Neural crest cell (in vitro differentiated cells): Measurements from ENCODE around the gene CDKAL1. TPM values are rescaled to one million over a fixed set of nuclear protein-coding genes. Genes with fewer than 3 reads are reported as not detected.
"Not testable (repeated sequence)": the region's sequence is repeated elsewhere in the genome, so short reads cannot be mapped to it uniquely, and the experiment has no call there.

Experiments used
- DNase-seq: peaks from one replicate; pipeline ENCODE4 v3.0.0; 2021; ENCODE audit warnings: low read depth, mixed read lengths, low spot score
- H3K27ac Mint-ChIP-seq: one replicate; pipeline ENCODE4 v1.8.0; 2021; ENCODE audit warnings: mild to moderate bottlenecking, mixed read lengths; ENCODE audit not compliant: unreplicated experiment
- H3K27me3 Mint-ChIP-seq: 2 replicates; pipeline ENCODE4 v1.8.0; 2021; ENCODE audit warnings: low read depth, mild to moderate bottlenecking, mixed read lengths
- H3K36me3 Mint-ChIP-seq: 2 replicates; pipeline ENCODE4 v1.8.0; 2021; ENCODE audit warnings: low read depth, mild to moderate bottlenecking, mixed read lengths
- H3K4me1 Mint-ChIP-seq: 2 replicates; pipeline ENCODE4 v1.8.0; 2021; ENCODE audit warnings: mixed read lengths
- H3K4me3 Mint-ChIP-seq: one replicate; pipeline ENCODE4 v1.8.0; 2021; ENCODE audit warnings: mild to moderate bottlenecking, mixed read lengths
- H3K9me3 Mint-ChIP-seq: 2 replicates; pipeline ENCODE4 v1.8.0; 2021; ENCODE audit warnings: mixed read lengths
- total RNA-seq: library from RNA; stranded (reverse); gene quantifications from 2 replicates; pipeline ENCODE4 v1.2.1, GENCODE V29; 2021
- TF ChIP-seq, protein P1 (sequence below): fragments of 200-600 bp; sonication (generic); conservative IDR thresholded peaks from 2 replicates; pipeline ENCODE4 v1.5.0; 2021; ENCODE audit warnings: antibody characterized with exemption, mild to moderate bottlenecking

The CDKAL1 gene
- total RNA-seq, 1 donor from 2014 or later: 25.4 TPM

DNA sequence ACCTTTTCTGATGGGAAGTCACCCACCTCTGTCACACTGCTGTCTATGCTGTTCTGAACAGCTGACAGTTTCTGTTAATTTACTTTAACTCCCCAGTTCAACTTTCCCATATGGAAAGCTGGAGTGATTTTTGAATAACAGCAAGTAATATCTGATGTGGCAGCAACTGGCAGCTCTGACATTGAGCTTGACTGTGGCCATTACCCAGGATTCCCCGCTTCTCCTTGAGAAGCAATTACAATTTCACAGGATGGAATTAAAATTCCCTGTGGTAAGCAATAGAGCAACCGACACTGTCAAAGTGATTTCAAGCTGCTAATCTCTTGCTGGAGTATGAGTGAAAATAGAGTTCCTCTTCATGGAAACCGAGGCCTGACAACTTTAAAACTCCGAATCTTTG is 711.2 kb downstream of the CDKAL1 start:
- TF ChIP-seq, protein P1, sequence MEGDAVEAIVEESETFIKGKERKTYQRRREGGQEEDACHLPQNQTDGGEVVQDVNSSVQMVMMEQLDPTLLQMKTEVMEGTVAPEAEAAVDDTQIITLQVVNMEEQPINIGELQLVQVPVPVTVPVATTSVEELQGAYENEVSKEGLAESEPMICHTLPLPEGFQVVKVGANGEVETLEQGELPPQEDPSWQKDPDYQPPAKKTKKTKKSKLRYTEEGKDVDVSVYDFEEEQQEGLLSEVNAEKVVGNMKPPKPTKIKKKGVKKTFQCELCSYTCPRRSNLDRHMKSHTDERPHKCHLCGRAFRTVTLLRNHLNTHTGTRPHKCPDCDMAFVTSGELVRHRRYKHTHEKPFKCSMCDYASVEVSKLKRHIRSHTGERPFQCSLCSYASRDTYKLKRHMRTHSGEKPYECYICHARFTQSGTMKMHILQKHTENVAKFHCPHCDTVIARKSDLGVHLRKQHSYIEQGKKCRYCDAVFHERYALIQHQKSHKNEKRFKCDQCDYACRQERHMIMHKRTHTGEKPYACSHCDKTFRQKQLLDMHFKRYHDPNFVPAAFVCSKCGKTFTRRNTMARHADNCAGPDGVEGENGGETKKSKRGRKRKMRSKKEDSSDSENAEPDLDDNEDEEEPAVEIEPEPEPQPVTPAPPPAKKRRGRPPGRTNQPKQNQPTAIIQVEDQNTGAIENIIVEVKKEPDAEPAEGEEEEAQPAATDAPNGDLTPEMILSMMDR: no peak
- no peaks in the 10 kb centered on the region for H3K27me3 Mint-ChIP-seq
- peaks cover 5% of the 10 kb centered on the region for H3K36me3 Mint-ChIP-seq
- no peak overlapping the region for H3K27ac Mint-ChIP-seq
- no peak for DNase-seq
- peaks cover 6% of the 10 kb centered on the region for H3K4me1 Mint-ChIP-seq
- H3K4me3 Mint-ChIP-seq: no peak overlapping the region
- peaks cover 6% of the 10 kb centered on the region for H3K9me3 Mint-ChIP-seq

DNA sequence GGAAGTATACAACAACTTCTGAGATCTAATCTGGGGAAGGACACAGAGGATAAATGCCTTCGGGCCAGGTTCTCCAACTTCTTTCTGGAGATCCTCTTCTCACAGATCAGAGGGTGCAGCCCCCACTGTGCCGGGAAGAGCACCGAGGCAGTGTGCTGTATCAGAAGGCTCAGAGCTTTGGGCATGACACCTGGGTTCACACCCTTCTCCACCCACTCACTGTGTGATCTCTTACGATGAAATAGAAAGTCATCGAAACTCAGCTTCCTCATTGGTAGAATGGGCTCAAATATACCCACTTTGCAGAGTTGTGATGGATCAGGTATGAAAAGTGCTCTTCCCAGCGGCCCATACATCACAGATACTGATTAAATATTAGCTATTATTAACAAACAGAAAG is 711.8 kb downstream of the CDKAL1 start:
- Mint-ChIP-seq H3K27me3 (no peaks in the 10 kb centered on the region), H3K4me3 (no peak overlapping the region), H3K9me3 (peaks cover 3% of the 10 kb centered on the region), H3K27ac (no peak overlapping the region), H3K36me3 (peaks cover 7% of the 10 kb centered on the region), H3K4me1 (peaks cover 6% of the 10 kb centered on the region)
- DNase-seq: no peak
- TF ChIP-seq, protein P1: no peak

DNA sequence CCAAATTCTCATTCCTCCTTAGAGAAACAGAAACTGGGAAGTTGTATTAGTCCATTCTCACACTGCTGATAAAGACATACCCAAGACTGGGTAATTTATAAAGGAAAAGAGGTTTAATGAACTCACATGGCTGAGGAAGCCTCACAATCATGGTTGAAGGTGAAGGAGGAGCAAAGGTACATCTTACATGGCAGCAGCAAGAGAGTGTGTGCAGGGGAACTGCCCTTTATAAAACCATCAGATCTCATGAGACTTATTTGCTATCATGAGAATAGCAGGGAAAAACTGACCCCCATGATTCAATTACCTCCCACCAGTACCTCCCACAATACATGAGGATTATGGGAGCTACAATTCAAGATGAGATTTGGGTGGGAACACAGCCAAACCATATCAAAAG is 720.2 kb downstream of the CDKAL1 start:
- H3K27me3 Mint-ChIP-seq, DNase-seq, H3K9me3 Mint-ChIP-seq: not testable (repeated sequence)

DNA sequence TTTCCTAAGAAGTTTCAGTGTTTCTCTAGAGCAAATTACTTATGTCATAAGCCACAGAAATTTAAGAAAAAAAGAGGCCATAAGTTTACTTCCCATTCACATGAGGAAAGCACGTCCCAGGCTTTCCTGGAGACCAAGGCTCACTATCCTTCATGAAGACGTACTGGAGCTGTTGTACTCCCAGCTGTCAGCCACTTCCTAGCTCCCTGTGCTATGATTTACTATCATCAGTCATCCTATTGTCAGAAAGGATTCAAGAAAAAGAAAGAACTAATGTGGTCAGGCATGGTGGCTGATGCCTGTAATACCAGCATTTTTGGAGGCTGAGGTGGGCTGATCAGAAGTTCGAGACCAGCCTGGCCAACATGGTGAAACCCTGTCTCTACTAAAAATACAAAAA is 721.9 kb downstream of the CDKAL1 start:
- TF ChIP-seq, protein P1: no peak
- Mint-ChIP-seq H3K4me1 (no peaks in the 10 kb centered on the region), H3K9me3 (peaks cover 5% of the 10 kb centered on the region), H3K36me3 (peaks cover 3% of the 10 kb centered on the region), H3K4me3 (no peak overlapping the region), H3K27me3 (no peaks in the 10 kb centered on the region), H3K27ac (no peak overlapping the region)
- no peak for DNase-seq

More for the DNA sequence above, 720.2 kb downstream of the CDKAL1 start:
- not testable (repeated sequence) for H3K4me3 Mint-ChIP-seq, H3K27ac Mint-ChIP-seq, H3K36me3 Mint-ChIP-seq, H3K4me1 Mint-ChIP-seq

DNA sequence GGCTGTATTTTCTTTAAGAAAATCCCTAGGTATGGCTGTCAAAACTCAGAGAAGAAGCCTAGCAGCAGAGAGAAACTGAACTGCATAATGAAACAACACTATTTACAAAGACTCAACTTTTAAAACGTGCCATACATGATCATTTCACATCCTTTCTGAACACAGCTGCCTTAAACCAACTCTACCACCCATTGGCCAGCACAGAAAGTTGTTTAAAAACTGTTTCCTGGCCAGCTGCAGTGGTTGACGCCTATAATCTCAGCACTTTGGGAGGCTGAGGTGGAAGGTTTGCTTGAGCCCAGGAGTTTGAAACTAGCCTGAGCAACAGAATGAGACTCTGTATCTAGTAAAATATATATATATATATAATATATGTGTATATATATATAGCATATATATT is 722.9 kb downstream of the CDKAL1 start:
- Mint-ChIP-seq H3K36me3 (peaks cover 3% of the 10 kb centered on the region), H3K4me3 (no peak overlapping the region), H3K27ac (no peak overlapping the region)

DNA sequence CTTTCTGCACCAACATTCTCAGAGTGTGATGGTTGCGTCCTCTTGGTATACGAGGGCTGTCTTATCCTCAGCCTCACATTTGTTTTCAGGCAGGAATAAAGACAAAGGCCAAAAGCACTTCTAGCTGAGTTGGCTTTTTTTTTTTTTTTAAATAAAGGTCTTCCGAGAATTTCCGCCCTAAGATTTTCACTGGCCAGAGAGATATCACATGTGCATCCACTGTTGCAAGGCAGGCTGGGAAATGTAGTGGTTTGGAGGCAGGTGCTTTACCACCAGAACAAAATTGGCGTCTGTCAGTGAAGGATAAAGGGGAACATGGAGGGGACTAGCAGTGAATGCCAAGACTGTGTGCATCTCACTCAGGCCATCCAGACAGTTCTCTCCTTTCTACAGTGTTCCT is 724.4 kb downstream of the CDKAL1 start:
- Mint-ChIP-seq H3K4me3 (no peak overlapping the region), H3K9me3 (peaks cover 3% of the 10 kb centered on the region)

More for the DNA sequence above, 722.9 kb downstream of the CDKAL1 start:
- Mint-ChIP-seq H3K27me3 (no peaks in the 10 kb centered on the region), H3K4me1 (no peaks in the 10 kb centered on the region), H3K9me3 (peaks cover 5% of the 10 kb centered on the region)
- TF ChIP-seq, protein P1: no peak
- no peak for DNase-seq

More for the DNA sequence above, 724.4 kb downstream of the CDKAL1 start:
- no peak for DNase-seq
- H3K36me3 Mint-ChIP-seq: no peaks in the 10 kb centered on the region
- H3K27me3 Mint-ChIP-seq: no peaks in the 10 kb centered on the region
- TF ChIP-seq, protein P1: no peak
- no peaks in the 10 kb centered on the region for H3K4me1 Mint-ChIP-seq
- no peak overlapping the region for H3K27ac Mint-ChIP-seq
